HG03025 (cell line): ENCODE results near the gene EFCAB6.

Experiments
- ATAC-seq: cut with Tn5 transposase; IDR thresholded peaks from one replicate; pipeline ENCODE4 v1.9.1; 2021; ENCODE audit warnings: mild to moderate bottlenecking, moderate library complexity; ENCODE audit not compliant: unreplicated experiment, low FRiP score

Gene EFCAB6

DNA sequence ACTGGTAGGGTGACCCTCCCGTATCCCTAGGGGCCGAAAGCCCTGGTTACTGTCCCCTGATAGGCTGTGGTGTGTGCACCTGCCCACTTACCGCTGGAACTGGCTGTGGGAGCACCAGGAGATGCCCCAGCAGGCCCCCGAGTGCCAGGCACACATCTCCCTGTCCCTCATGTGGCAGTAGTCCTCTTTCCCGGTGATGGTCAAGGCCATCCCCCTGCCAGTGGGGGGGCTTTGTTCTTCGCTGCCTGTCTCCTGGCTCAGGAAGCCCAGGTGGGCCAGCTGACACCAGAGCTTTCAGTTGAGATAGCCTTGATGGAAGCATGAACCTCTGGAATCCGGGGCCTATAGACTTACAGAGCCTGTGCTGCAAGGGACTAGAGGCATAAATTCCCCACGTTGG, 299.8 kb downstream of the EFCAB6 start:
- no peak for ATAC-seq

DNA sequence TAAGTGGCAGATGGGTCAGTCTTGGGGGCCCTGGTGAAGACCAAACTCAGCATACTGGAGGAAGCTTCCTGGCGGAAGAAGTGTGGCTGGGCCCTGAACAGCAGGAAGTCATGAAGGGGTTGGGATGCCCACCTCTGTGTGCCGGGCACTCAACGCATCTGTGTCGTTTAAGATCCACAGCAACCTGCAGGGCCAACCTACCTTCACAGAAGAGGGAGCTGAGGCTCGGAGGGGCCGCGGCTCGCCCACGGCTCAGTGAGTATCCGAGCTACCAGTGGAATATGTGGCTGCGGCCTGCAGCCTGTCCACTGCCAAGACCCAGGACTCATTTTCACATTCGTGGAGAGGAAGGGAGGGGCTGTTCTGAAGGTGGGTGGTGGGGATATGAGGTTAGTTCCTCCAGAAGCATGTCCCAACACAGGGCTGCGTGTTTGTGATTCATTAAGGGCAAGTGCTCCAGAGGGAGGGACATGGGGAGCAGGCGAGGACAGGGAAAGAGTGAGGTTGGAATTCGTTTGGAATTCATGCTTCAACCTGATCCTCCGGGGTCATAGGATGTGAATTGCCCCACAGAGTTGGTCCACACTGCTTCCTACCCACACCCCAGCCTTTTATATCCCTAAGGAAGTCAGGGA, 300.7 kb downstream of the EFCAB6 start:
- no peak for ATAC-seq

GRCh38 chr22:43510281-43511070, 301.6 kb downstream of the EFCAB6 start:
- ATAC-seq = no peak

- no peak for ATAC-seq
Measured at GRCh38 chr22:43509337-43509736, 302.8 kb downstream of the EFCAB6 start.

GRCh38 chr22:43508489-43508888, 303.6 kb downstream of the EFCAB6 start:
- no peak for ATAC-seq

DNA sequence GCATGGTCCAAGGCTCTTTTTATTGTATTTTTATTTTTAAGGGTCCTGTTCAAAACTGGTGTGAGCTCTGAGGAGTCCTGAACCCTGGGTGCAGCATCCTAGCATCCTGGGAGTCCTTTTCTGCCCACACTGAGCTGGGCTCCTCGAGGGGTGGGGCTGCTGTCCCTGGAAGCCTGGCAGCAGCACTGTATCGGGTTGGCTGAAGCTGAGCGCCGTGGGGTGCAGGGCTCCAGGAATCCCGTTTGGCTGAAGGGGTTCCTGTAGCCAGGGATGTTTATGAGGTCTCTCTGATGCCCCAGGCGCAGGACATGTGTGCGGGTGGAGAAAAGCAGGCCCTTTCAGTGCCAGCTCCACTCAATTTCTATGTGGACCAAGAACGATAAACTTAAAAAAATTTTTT, 304.9 kb downstream of the EFCAB6 start:
- no peak for ATAC-seq

DNA sequence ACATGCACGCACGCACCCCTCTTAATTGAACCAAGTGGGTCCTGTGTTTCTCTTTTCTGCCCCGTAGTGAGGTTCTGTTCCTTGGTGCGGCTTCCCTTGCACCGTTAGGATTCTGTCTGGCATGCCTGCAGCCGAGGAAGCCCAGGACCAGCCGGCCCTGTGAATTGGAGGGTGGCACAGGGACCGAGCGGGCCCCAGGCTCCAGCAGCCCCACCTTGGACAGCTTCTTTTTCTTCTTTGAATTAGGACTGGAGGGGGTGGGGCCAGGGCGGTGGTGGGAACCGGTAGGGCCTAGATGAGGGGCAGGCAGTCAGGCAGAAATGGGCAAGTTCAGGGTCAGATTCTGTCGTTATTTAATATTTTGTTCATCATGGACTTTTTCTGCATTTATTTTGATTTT, 305.6 kb downstream of the EFCAB6 start:
- ATAC-seq = no peak

GRCh38 chr22:43505896-43506295, 306.2 kb downstream of the EFCAB6 start:
- ATAC-seq = no peak

- no peak for ATAC-seq
Measured at GRCh38 chr22:43505423-43505822, 306.7 kb downstream of the EFCAB6 start.

DNA sequence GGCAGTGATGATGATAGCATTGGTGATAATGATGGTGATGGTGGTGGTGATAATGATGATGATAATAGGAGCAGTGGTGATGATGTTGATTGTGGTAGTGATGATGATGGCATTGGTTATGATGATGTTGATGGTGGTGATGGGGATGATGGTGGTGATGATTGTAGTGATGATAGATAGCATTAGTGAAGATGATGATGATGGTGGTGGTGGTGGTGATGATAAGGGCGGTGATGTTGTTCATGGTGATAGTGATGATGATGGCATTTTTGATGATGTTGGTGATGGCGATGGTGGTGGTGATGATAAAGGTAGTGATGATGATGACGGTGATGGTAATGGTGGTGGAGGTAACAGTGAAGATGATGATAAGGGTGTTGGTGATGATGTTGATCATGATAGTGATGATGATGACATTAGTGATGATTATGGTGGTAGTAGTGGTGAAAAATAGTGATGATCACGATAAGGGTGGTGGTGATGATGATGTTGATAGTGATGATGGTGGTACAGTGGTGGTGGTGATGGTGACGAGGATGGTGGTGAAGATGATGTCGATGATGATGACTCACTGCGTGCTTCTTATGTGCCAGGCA, 307.3 kb downstream of the EFCAB6 start:
- no peak for ATAC-seq

- no peak for ATAC-seq
Measured at GRCh38 chr22:43504068-43504467, 308.0 kb downstream of the EFCAB6 start.

DNA sequence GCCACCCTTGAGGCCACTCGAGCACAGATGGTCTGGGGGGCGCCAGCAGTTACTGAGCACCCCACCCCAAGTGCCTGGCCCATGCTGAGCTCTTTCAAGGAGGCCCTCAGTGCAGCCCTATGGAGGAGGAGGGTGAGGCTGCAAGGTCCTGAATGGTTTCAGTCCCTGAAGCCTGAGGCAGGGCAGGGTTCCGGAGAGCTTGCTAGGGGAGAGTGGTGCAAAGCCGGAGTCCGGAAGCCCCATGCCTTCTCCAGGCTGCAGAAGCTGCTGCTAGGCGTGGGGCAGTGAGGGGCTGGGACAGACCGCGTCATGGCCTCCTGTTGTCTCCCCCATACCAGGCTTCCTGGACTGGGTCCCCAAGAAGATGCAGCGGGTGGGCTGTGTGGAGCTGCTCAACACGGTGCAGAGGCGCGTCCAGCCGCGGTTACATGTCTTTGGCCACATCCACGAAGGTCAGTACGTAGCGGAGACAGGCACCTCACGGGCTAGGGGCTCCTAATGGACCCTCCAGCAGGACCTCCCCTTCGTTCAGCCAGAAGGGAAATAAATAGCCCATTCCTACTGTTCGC, 309.7 kb downstream of the EFCAB6 start:
- no peak for ATAC-seq

DNA sequence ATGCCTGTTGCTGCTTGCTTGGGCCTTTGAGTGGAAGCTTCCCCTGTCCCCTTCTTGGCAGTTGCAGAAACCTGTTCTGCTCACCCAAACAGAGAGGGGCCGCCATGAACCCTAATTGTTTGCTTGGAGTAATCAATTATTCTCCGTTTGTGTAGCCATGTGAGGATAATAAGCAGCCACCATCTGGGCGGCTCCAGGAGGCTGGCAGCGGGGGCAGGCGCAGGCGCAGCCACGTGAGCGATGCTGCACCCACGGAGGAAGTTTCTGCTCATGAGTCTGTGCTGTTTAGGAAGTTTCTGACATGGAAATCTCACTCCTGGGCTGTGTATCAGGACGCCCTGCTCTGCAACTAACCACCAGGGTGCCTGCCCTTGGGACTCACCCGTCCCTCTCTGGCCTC, 310.2 kb downstream of the EFCAB6 start:
- ATAC-seq = no peak

- ATAC-seq = no peak
Measured at GRCh38 chr22:43500792-43501785, 311.0 kb downstream of the EFCAB6 start.

DNA sequence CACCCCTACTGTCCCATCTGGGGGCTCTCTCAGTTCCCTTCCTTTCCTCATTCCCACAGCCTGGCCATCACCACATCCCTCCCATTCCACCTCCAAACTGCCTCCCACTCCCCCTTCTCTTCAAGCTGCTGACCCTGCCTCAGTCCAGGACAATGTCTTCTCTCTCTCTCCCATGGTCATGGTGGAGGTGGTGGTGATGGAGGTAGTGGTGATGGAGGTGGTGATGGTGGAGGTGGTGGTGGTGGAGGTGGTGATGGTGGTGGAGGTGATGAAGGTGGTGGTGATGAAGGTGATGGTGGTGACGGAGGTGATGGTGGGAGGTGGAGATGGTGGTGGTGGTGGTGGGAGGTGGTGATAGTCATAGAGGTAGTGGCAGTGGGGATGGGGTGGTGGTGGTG, 313.2 kb downstream of the EFCAB6 start:
- ATAC-seq = no peak

DNA sequence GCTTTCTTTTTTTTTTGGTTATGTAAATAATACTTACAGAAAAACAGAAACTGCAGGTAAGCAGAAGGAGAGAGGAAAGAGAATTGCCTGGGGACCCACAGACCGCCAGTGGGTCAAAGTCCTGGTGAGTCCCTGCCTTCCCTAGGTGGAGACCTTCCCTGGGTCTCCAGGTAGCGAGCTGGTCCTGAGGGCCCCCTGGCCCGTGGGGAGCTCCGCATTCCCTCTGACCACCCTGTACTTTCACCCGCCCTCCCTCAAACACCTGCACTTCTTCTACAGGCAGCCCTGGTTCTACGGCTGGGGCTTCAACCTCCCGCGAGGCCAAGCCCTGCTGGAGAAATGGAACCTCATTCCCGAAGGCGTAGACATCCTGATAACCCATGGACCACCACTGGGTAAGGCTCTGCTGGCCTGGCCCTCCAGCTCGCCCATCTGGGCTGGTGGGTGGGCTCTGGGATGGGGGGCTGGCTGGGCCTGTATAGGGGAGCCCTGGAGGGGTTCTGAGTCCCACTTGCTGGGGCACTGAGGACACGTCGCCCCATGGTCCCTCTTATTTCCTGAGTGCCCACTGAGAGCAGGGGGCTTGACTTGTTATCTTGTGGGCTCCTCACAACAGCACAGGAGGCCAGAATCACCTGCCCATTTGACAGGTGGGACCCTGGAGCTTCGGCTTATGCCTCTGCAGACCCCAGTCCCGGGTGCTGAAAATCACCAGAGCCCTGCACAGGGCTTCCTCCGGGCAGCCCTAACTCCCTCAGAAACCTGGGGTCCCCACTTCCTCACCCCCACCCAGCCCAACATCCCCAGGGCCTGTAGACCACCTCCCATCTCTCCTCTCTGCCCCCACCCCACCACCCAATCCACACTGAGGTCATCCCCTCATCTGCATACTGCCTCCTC, 313.9 kb downstream of the EFCAB6 start:
- ATAC-seq = no peak

DNA sequence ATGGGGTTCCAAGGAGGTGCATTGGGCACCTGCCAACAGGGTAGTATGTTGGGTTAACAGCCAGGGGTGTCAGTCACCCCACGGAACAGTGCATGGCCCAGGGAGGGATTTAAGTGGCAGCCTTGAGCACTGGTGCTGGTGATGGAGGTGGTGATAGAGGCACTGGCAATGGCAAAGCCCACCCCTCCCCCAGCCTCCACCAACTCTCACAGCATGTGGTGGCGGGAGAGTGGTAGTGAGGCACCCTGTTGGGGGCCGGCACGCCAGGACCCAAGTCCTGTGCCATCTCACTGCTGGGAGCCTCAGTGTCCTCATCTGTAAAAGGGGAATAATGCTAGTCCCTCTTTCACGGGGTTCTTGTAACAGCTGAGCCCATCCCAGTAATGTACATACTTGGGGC, 318.8 kb downstream of the EFCAB6 start:
- ATAC-seq = no peak

DNA sequence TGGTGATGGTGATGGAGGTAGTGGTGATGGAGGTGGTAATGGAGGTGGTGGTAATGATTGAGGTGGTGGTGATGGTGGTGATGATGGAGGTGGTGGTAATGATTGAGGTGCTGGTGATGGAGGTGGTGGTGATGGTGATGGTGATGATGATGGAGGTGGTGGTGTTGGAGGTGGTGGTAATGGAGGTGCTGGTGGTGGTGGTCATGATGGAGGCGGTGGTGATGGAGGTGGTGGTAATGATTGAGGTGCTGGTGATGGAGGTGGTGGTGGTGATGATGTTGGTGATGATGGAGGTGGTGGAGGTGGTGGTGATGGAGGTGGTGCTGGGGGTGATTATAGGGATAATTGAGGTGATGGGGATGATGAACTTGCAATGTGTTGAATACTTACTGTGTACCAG, 320.4 kb downstream of the EFCAB6 start:
- ATAC-seq = no peak

- ATAC-seq = no peak
Measured at GRCh38 chr22:43491177-43491576, 320.9 kb downstream of the EFCAB6 start.
